Measurements from ENCODE around the gene CNP.

DNA sequence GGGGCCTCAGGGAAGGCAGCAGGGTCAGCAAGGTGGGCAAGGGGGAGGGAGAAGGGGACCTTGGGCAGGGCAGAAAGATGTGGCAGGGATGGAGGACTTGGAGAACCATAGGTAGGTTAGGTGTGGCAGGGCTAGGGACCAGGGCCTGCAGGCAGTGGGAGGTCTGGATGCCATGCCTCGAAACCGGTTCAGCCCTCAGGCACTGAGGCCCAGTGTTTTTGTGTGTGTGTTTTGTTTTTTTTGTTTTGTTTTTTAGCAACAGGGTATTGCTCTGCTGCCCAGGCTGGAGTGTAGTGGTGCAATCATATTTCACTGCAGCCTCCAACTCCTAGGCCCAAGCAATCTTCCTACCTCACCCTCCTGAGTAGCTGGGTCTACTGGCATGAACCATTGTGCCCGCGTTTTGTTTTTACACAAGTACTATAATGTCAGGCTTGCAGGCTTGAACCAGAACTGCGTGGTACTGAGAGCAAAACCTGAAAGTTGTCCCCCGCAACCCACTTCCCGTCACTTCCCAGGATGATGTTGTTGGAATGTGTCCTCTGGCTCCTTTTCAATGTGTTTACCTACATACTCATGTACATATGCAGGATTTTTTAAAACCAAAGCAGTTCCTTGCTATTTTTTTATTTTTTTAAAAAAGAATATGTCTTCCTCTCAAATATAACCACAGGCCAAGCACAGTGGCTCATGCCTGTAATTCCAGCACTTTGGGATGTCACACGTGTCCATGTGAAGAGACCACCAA, 23.8 kb upstream of the CNP start:
- TF ChIP-seq POLR2A (IDR thresholded peaks at IDR 0.05; ENCODE audit: low read depth, low read length) (no peak), POLR2AphosphoS5 (IDR thresholded peaks at IDR 0.05; ENCODE audit: low read depth, low read length) (no peak), POU2F2 (IDR thresholded peaks at IDR 0.05; ENCODE audit: low read depth, low read length) (no peak), PAX5 (IDR thresholded peaks at IDR 0.05; ENCODE audit: insufficient read depth, low read length, severe bottlenecking) (no peak), TAF1 (IDR thresholded peaks at IDR 0.05; ENCODE audit: low read depth, low read length) (no peak), SPI1 (IDR thresholded peaks at IDR 0.05; ENCODE audit: low read depth, low read length) (no peak)
